Ovary (tissue), 3 donors: Measurements from ENCODE around the gene NSMCE4A.

Source experiments
- EP300 ChIP-seq: sonication (generic); formaldehyde crosslinking; IDR thresholded peaks from one replicate; pipeline ENCODE4 v1.6.1; 2017; ENCODE audit warnings: antibody characterized with exemption
- POLR2A ChIP-seq: fragments of 450-650 bp; IDR thresholded peaks from one replicate; pipeline ENCODE4 v1.6.1; 2017; ENCODE audit warnings: antibody characterized with exemption, mild to moderate bottlenecking, moderate library complexity
- TF ChIP-seq, protein P1 (sequence below), 3 donors: fragments of 450-650 bp in 2 of 3; fragments of 200-600 bp in 1 of 3; IDR thresholded peaks; one replicate each; pipeline versions ENCODE4 v1.5.1 to v1.8.0; 2016 to 2022; ENCODE audit warnings: antibody characterized with exemption in 3 of 3, mild to moderate bottlenecking in 1 of 3
- donor health status: DM: no; HTN: no; CAD: no.

DNA sequence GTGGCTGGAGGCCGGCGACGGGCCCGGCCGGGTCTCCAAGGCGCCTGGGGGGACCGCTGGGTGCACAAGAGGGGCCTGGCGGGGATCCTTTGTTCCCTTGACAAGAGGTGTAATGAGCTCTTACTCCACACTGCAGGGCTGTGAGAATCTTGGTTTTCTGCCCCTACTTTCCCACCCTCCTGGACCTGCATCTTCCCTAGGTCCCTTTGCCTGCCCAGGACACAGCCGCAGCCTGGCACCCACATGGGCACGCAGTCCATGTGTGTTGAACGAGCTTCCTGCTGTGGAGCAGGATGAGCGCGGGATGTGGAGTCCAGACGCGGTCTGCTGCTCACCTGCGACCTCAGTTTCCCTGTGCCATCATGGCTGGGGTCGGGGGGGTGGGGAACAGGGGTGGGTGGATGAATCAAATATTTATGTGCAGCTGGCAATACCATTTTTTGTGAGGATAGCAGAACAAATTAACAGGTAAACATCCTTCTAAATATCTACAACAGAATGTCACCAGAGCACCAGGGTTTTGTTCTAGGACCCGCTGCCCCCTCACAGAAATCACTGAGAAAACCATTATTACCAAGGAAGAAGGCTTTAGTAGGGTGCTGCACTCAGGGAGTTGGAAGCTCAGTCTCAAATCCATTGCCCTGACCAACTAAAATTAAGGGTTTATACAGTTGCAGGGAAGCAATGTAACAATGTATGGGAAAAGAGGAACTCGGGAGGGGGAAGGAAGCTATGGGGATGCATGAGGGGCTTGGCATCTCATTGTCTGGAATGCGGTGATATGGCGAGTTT is 474 bp upstream of the NSMCE4A start:
- TF ChIP-seq POLR2A (no peak), EP300 (no peak)
- TF ChIP-seq, protein P1, sequence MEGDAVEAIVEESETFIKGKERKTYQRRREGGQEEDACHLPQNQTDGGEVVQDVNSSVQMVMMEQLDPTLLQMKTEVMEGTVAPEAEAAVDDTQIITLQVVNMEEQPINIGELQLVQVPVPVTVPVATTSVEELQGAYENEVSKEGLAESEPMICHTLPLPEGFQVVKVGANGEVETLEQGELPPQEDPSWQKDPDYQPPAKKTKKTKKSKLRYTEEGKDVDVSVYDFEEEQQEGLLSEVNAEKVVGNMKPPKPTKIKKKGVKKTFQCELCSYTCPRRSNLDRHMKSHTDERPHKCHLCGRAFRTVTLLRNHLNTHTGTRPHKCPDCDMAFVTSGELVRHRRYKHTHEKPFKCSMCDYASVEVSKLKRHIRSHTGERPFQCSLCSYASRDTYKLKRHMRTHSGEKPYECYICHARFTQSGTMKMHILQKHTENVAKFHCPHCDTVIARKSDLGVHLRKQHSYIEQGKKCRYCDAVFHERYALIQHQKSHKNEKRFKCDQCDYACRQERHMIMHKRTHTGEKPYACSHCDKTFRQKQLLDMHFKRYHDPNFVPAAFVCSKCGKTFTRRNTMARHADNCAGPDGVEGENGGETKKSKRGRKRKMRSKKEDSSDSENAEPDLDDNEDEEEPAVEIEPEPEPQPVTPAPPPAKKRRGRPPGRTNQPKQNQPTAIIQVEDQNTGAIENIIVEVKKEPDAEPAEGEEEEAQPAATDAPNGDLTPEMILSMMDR (IDR thresholded peaks at IDR 0.05), result peak in 1 of 3 donors; percentile 35
